HepG2 (cell line): ENCODE results near the gene GMFB. TPM values are rescaled to one million over a fixed set of nuclear protein-coding genes. Genes with fewer than 3 reads are reported as not detected.

Source experiments
- ASH2L ChIP-seq: fragments of 300-600, 200-600 bp; sonication (generic); IDR thresholded peaks from 2 replicates; pipeline ENCODE4 v1.7.0; 2017; ENCODE audit warnings: low read depth, mild to moderate bottlenecking, moderate library complexity, mixed read lengths, low read length; ENCODE audit not compliant: insufficient read length
- ATF1 ChIP-seq: IDR thresholded peaks from 2 replicates; pipeline ENCODE4 v1.6.1; 2016; ENCODE audit warnings: mild to moderate bottlenecking, control low read depth
- BORCS8-MEF2B ChIP-seq: sonication (generic); formaldehyde crosslinking; IDR thresholded peaks from 2 replicates; pipeline ENCODE4 v1.8.0; 2022; ENCODE audit warnings: mild to moderate bottlenecking, missing genetic modification reagents
- E2F1 ChIP-seq: sonication (generic); formaldehyde crosslinking; IDR thresholded peaks from 2 replicates; pipeline ENCODE4 v1.5.0; 2020; ENCODE audit warnings: missing genetic modification reagents
- MXI1 ChIP-seq: IDR thresholded peaks from 3 replicates; pipeline ENCODE4 v1.6.1; 2012; ENCODE audit warnings: low read depth, low read length, inconsistent platforms, borderline replicate concordance
- PRDM4 ChIP-seq: sonication (generic); formaldehyde crosslinking; IDR thresholded peaks from 2 replicates; pipeline ENCODE4 v1.9.0; 2021; ENCODE audit warnings: missing genetic modification reagents, borderline replicate concordance
- SALL1 ChIP-seq: sonication (generic); formaldehyde crosslinking; IDR thresholded peaks from 2 replicates; pipeline ENCODE4 v1.8.0; 2022; ENCODE audit warnings: mild to moderate bottlenecking, missing genetic modification reagents
- SKI ChIP-seq: fragments of 450-650 bp; IDR thresholded peaks from one replicate; pipeline ENCODE4 v1.6.1; 2018; ENCODE audit warnings: mild to moderate bottlenecking; ENCODE audit not compliant: partially characterized antibody
- ZBTB46 ChIP-seq: sonication (generic); formaldehyde crosslinking; IDR thresholded peaks from 2 replicates; pipeline ENCODE4 v1.4.0; 2020; ENCODE audit warnings: mild to moderate bottlenecking, missing genetic modification reagents, borderline replicate concordance
- ZFP90 ChIP-seq: sonication (generic); formaldehyde crosslinking; IDR thresholded peaks from 2 replicates; pipeline ENCODE4 v1.8.0; 2022; ENCODE audit warnings: missing genetic modification reagents, mild to moderate bottlenecking, inconsistent platforms, borderline replicate concordance
- ZNF136 ChIP-seq: sonication (generic); formaldehyde crosslinking; IDR thresholded peaks from 2 replicates; pipeline ENCODE4 v1.8.1; 2022; ENCODE audit warnings: low read depth, mild to moderate bottlenecking, moderate library complexity, missing genetic modification reagents
- ZNF260 ChIP-seq: sonication (generic); formaldehyde crosslinking; IDR thresholded peaks from 2 replicates; pipeline ENCODE4 v1.4.0; 2020; ENCODE audit warnings: missing genetic modification reagents, low read depth, mild to moderate bottlenecking, borderline replicate concordance
- ZNF354B ChIP-seq: sonication (generic); formaldehyde crosslinking; IDR thresholded peaks from 2 replicates; pipeline ENCODE4 v1.8.0; 2022; ENCODE audit warnings: mild to moderate bottlenecking, missing genetic modification reagents
- ZNF446 ChIP-seq: sonication (generic); formaldehyde crosslinking; IDR thresholded peaks from 2 replicates; pipeline ENCODE4 v1.5.0; 2020; ENCODE audit warnings: mild to moderate bottlenecking, missing genetic modification reagents
- ZNF616 ChIP-seq: sonication (generic); formaldehyde crosslinking; IDR thresholded peaks from 2 replicates; pipeline ENCODE4 v1.5.0; 2020; ENCODE audit warnings: low read depth, mild to moderate bottlenecking, missing genetic modification reagents
- ZNF766 ChIP-seq: sonication (generic); formaldehyde crosslinking; IDR thresholded peaks from 2 replicates; pipeline ENCODE4 v1.5.0; 2020; ENCODE audit warnings: missing genetic modification reagents, borderline replicate concordance
- ZNF772 ChIP-seq: sonication (generic); formaldehyde crosslinking; IDR thresholded peaks from 2 replicates; pipeline ENCODE4 v1.5.0; 2020; ENCODE audit warnings: mild to moderate bottlenecking, missing genetic modification reagents
- ZNF891 ChIP-seq: sonication (generic); formaldehyde crosslinking; IDR thresholded peaks from 2 replicates; pipeline ENCODE4 v1.5.0; 2020; ENCODE audit warnings: mild to moderate bottlenecking, missing genetic modification reagents
- polyA plus RNA-seq, 8 experiments: library from polyadenylated mRNA; depleted of rRNA in 3 of 8; stranded (reverse) in 7 of 8; unstranded in 1 of 8; fragments of >200 nt; fragmentation: Illumina TruSeq in 4 of 8; extraction: Trizol in 4 of 8; gene quantifications; 2 replicates each; pipeline versions ENCODE4 v1.2.1 to v1.2.3, GENCODE V29; 2011 to 2016; ENCODE audit warnings: low read depth in 4 of 8, missing spikeins in 1 of 8, mixed read lengths in 1 of 8; ENCODE audit not compliant: insufficient read depth in 1 of 8
- total RNA-seq, 5 experiments: library from RNA; depleted of rRNA; stranded (reverse); fragments of >200 nt; fragmentation: Illumina TruSeq; extraction: Trizol; gene quantifications; 2 replicates each; pipeline ENCODE4 v1.2.3, GENCODE V29; 2016; ENCODE audit warnings: low read depth in 1 of 5
- TF ChIP-seq, protein P1 (sequence below): sonication (generic); formaldehyde crosslinking; IDR thresholded peaks from 2 replicates; pipeline ENCODE4 v1.4.0; 2020; ENCODE audit warnings: missing genetic modification reagents, borderline replicate concordance

Gene GMFB
- total and polyA plus RNA-seq, 2 of the 13 experiments (the other 11 are each of a cell fraction or from before 2014, with no cell fraction given) = 17.3 to 68.2 TPM

GRCh38 chr14:54509546-54510501, 21.0 kb upstream of the GMFB start, which contains the start of gene CGRRF1 (continued):
- TF ChIP-seq ZBTB46 = no peak
- peak; percentile 85; the same call in 1 of the 2 replicates for TF ChIP-seq ZFP90
- peak; percentile 50; the same call in 1 of the 2 replicates for TF ChIP-seq ZNF891 (CRISPR knock-in tag)
- peak; percentile 94 for TF ChIP-seq SALL1 (CRISPR knock-in tag)
- peak; percentile 80; the same call in 1 of the 2 replicates for TF ChIP-seq ZNF136 (CRISPR knock-in tag)
- TF ChIP-seq BORCS8-MEF2B (CRISPR knock-in tag) = no peak
- no peak for TF ChIP-seq ZNF616 (CRISPR knock-in tag)
- peak; percentile 77; the same call in 1 of the 2 replicates for TF ChIP-seq ZNF772 (CRISPR knock-in tag)
- no peak for TF ChIP-seq ZNF354B (CRISPR knock-in tag)
- peak; percentile 41 for TF ChIP-seq SKI
- TF ChIP-seq ATF1 = 0 out of 2 replicates have a peak, but pooled peaks have one; percentile 58
- peak; percentile 71 for TF ChIP-seq E2F1 (CRISPR knock-in tag)
- peak; percentile 68; the same call in 1 of the 2 replicates for TF ChIP-seq ZNF446 (CRISPR knock-in tag)
- TF ChIP-seq MXI1 = peak; percentile 79; the same call in 1 of the 3 replicates
- TF ChIP-seq, protein P1, sequence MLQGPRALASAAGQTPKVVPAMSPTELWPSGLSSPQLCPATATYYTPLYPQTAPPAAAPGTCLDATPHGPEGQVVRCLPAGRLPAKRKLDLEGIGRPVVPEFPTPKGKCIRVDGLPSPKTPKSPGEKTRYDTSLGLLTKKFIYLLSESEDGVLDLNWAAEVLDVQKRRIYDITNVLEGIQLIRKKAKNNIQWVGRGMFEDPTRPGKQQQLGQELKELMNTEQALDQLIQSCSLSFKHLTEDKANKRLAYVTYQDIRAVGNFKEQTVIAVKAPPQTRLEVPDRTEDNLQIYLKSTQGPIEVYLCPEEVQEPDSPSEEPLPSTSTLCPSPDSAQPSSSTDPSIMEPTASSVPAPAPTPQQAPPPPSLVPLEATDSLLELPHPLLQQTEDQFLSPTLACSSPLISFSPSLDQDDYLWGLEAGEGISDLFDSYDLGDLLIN (CRISPR knock-in tag) = 0 out of 2 replicates have a peak, but pooled peaks have one; percentile 56
- TF ChIP-seq ZNF260 (CRISPR knock-in tag) = no peak
- TF ChIP-seq PRDM4 (CRISPR knock-in tag) = no peak
- peak; percentile 62; the same call in 1 of the 2 replicates for TF ChIP-seq ZNF766
- TF ChIP-seq ASH2L = peak; percentile 96
